GM23338 (cell line): ENCODE measurements around the gene PRMT7. TPM values are rescaled to one million over a fixed set of nuclear protein-coding genes. Genes with fewer than 3 reads are reported as not detected.
"Not testable (repeated sequence)": the region's sequence is repeated elsewhere in the genome, so short reads cannot be mapped to it uniquely, and the experiment has no call there.

Experiments used
- ATAC-seq: fragments of 200-7000 bp; cut with Tn5 transposase; 3 replicates; pipeline ENCODE4 v1.9.1; 2020
- DNase-seq: peaks from one replicate; pipeline ENCODE4 v3.0.0-alpha.2; 2015; ENCODE audit warnings: low spot score
- H2AFZ ChIP-seq: fragments of 200-600 bp; sonication (generic); 2 replicates; pipeline ENCODE4 v1.8.0; 2016; ENCODE audit warnings: antibody characterized with exemption, mild to moderate bottlenecking, moderate library complexity
- H3F3A ChIP-seq: fragments of 200-600 bp; sonication (generic); replicated peaks from 2 replicates; pipeline ENCODE4 v1.8.0; 2017; ENCODE audit warnings: antibody characterized with exemption, mixed run types, low read depth
- H3K27ac ChIP-seq: fragments of 200-600 bp; sonication (generic); 2 replicates; pipeline ENCODE4 v1.6.1; 2016; ENCODE audit warnings: low read depth
- H3K27me3 ChIP-seq: fragments of 200-600 bp; sonication (generic); 2 replicates; pipeline ENCODE4 v1.8.0; 2016; ENCODE audit warnings: mild to moderate bottlenecking, mixed run types, moderate library complexity; ENCODE audit not compliant: insufficient read depth
- H3K36me3 ChIP-seq: fragments of 200-600 bp; sonication (generic); 2 replicates; pipeline ENCODE4 v1.8.0; 2016; ENCODE audit warnings: mild to moderate bottlenecking; ENCODE audit not compliant: insufficient read depth
- H3K4me1 ChIP-seq: fragments of 200-600 bp; sonication (generic); 2 replicates; pipeline ENCODE4 v1.8.0; 2016; ENCODE audit warnings: mild to moderate bottlenecking, moderate library complexity; ENCODE audit not compliant: insufficient read depth
- H3K4me2 ChIP-seq: fragments of 200-600 bp; sonication (generic); 2 replicates; pipeline ENCODE4 v1.7.1; 2017; ENCODE audit warnings: mixed run types
- H3K4me3 ChIP-seq: fragments of 200-600 bp; sonication (generic); 2 replicates; pipeline ENCODE4 v1.6.1; 2016; ENCODE audit warnings: mixed run types
- H3K79me2 ChIP-seq: fragments of 200-600 bp; sonication (generic); replicated peaks from 2 replicates; pipeline ENCODE4 v1.8.0; 2017; ENCODE audit warnings: mild to moderate bottlenecking; ENCODE audit not compliant: insufficient read depth
- H3K9me2 ChIP-seq: fragments of 200-600 bp; sonication (generic); 2 replicates; pipeline ENCODE4 v1.8.0; 2017; ENCODE audit not compliant: insufficient read depth
- H4K20me1 ChIP-seq: fragments of 200-600 bp; sonication (generic); replicated peaks from 2 replicates; pipeline ENCODE4 v1.8.0; 2017; ENCODE audit warnings: mild to moderate bottlenecking; ENCODE audit not compliant: insufficient read depth
- H3K27ac Mint-ChIP-seq: 2 replicates; pipeline ENCODE4 v1.8.0; 2020; ENCODE audit warnings: inconsistent platforms, mild to moderate bottlenecking, moderate library complexity, mixed read lengths
- H3K27me3 Mint-ChIP-seq: 3 replicates; pipeline ENCODE4 v1.8.0; 2022; ENCODE audit warnings: low read depth, mild to moderate bottlenecking, moderate library complexity, mixed read lengths, inconsistent platforms; ENCODE audit not compliant: insufficient read depth, poor library complexity
- H3K36me3 Mint-ChIP-seq: 3 replicates; pipeline ENCODE4 v1.8.0; 2021; ENCODE audit warnings: low read depth, mild to moderate bottlenecking, inconsistent platforms, moderate library complexity, mixed read lengths
- H3K4me1 Mint-ChIP-seq: 3 replicates; pipeline ENCODE4 v1.8.0; 2020; ENCODE audit warnings: mild to moderate bottlenecking, inconsistent platforms, mixed read lengths
- H3K4me3 Mint-ChIP-seq: 3 replicates; pipeline ENCODE4 v1.8.0; 2021; ENCODE audit warnings: moderate library complexity, mild to moderate bottlenecking, inconsistent platforms, mixed read lengths
- H3K9me3 Mint-ChIP-seq: 3 replicates; pipeline ENCODE4 v1.8.0; 2020; ENCODE audit warnings: moderate library complexity, mild to moderate bottlenecking, inconsistent platforms, mixed read lengths
- CREB1 ChIP-seq: fragments of 250-450 bp; sonication (Bioruptor Pico); IDR thresholded peaks from 2 replicates; pipeline ENCODE4 v1.5.0; 2020; ENCODE audit warnings: low read depth, mild to moderate bottlenecking, moderate library complexity
- ETS1 ChIP-seq: IDR thresholded peaks from 2 replicates; pipeline ENCODE4 v1.6.1; 2016; ENCODE audit warnings: antibody characterized with exemption
- EZH2 ChIP-seq: fragments of 200-600 bp; sonication (generic); IDR thresholded peaks from one replicate; pipeline ENCODE4 v1.8.0; 2017; ENCODE audit warnings: antibody characterized with exemption, mild to moderate bottlenecking, low read depth; ENCODE audit not compliant: unreplicated experiment
- NANOG ChIP-seq: IDR thresholded peaks from 2 replicates; pipeline ENCODE4 v1.6.1; 2016; ENCODE audit warnings: antibody characterized with exemption, borderline replicate concordance
- REST ChIP-seq: IDR thresholded peaks from one replicate; pipeline ENCODE4 v1.6.1; 2018; ENCODE audit warnings: antibody characterized with exemption; ENCODE audit not compliant: unreplicated experiment
- STAT1 ChIP-seq: IDR thresholded peaks from one replicate; pipeline ENCODE4 v1.6.1; 2016; ENCODE audit warnings: antibody characterized with exemption; ENCODE audit not compliant: unreplicated experiment
- ZNF114 ChIP-seq: fragments of 250-450 bp; sonication (Bioruptor Pico); IDR thresholded peaks from 2 replicates; pipeline ENCODE4 v1.5.0; 2020; ENCODE audit warnings: mild to moderate bottlenecking, moderate library complexity
- ZNF331 ChIP-seq: fragments of 250-450 bp; sonication (Bioruptor Pico); IDR thresholded peaks from 2 replicates; pipeline ENCODE4 v1.5.0; 2020; ENCODE audit warnings: low read depth, mild to moderate bottlenecking, moderate library complexity
- ZNF462 ChIP-seq: fragments of 250-450 bp; sonication (Bioruptor Pico); IDR thresholded peaks from 2 replicates; pipeline ENCODE4 v1.5.0; 2020; ENCODE audit warnings: mild to moderate bottlenecking, moderate library complexity
- polyA plus RNA-seq: library from polyadenylated mRNA; unstranded; fragments of >200 nt; fragmentation: Nextera tagmentation; extraction: Ambion mirVana; gene quantifications from 2 replicates; pipeline ENCODE4 v1.2.1, GENCODE V29; 2016
- total RNA-seq: library from RNA; depleted of rRNA; stranded (reverse); fragments of >200 nt; shearing (Covaris generic); gene quantifications from 2 replicates; pipeline ENCODE4 v1.2.3, GENCODE V29; 2014

The PRMT7 gene
- total and polyA plus RNA-seq, 2 experiments from 2014 or later = 20.2 to 65.3 TPM

GRCh38 chr16:68288252-68288650, 22.6 kb upstream of the PRMT7 start (continued):
- TF ChIP-seq ZNF462 (CRISPR knock-in tag) (no peak), STAT1 (no peak), ZNF114 (no peak), CREB1 (CRISPR knock-in tag) (no peak), ETS1 (no peak), EZH2 (no peak), ZNF331 (CRISPR knock-in tag) (no peak), REST (no peak), NANOG (no peak)

- H3K9me3 Mint-ChIP-seq, H3K36me3 ChIP-seq, H3K27me3 Mint-ChIP-seq: not testable (repeated sequence)
Measured at GRCh38 chr16:68288796-68289195, 22.0 kb upstream of the PRMT7 start.

More at GRCh38 chr16:68288796-68289195, 22.0 kb upstream of the PRMT7 start:
- not testable (repeated sequence) for DNase-seq, H3K9me2 ChIP-seq, H4K20me1 ChIP-seq, H3K27ac Mint-ChIP-seq, H2AFZ ChIP-seq, H3K4me3 ChIP-seq, H3K4me1 Mint-ChIP-seq, ATAC-seq, H3F3A ChIP-seq, H3K4me1 ChIP-seq, H3K27me3 ChIP-seq, H3K79me2 ChIP-seq, H3K27ac ChIP-seq, H3K4me2 ChIP-seq, H3K4me3 Mint-ChIP-seq
- H3K36me3 Mint-ChIP-seq = peaks cover 26% of the 10 kb centered on the region
